H9 (cell line): Measurements from ENCODE around the gene SCUBE3. TPM values are rescaled to one million over a fixed set of nuclear protein-coding genes. Genes with fewer than 3 reads are reported as not detected.

Source experiments
- DNase-seq: peaks from one replicate; pipeline ENCODE4 v3.0.0-alpha.2; 2017
- H2AFZ ChIP-seq: one replicate; pipeline ENCODE4 v1.6.1; 2013; ENCODE audit warnings: mild to moderate bottlenecking, low read length, control low read depth, moderate library complexity
- H2AK5ac ChIP-seq: 2 replicates; pipeline ENCODE4 v1.6.1; 2013; ENCODE audit warnings: low read length, control low read depth, mixed read lengths; ENCODE audit not compliant: insufficient read length
- H2BK120ac ChIP-seq: one replicate; pipeline ENCODE4 v1.6.1; 2013; ENCODE audit warnings: low read depth, mild to moderate bottlenecking, low read length, control low read depth, inconsistent platforms; ENCODE audit not compliant: poor library complexity, severe bottlenecking
- H2BK12ac ChIP-seq: 2 replicates; pipeline ENCODE4 v1.6.1; 2013; ENCODE audit warnings: low read length, control low read depth, mixed read lengths, low read depth; ENCODE audit not compliant: insufficient read length
- H2BK15ac ChIP-seq: 2 replicates; pipeline ENCODE4 v1.6.1; 2013; ENCODE audit warnings: low read depth, low read length, control low read depth
- H2BK20ac ChIP-seq: one replicate; pipeline ENCODE4 v1.6.1; 2013; ENCODE audit warnings: low read depth, mild to moderate bottlenecking, low read length, control low read depth, inconsistent platforms; ENCODE audit not compliant: poor library complexity, severe bottlenecking
- H2BK5ac ChIP-seq: 2 replicates; pipeline ENCODE4 v1.6.1; 2013; ENCODE audit warnings: low read length, control low read depth, mixed read lengths; ENCODE audit not compliant: insufficient read length
- H3K14ac ChIP-seq: 2 replicates; pipeline ENCODE4 v1.6.1; 2013; ENCODE audit warnings: low read length, control low read depth; ENCODE audit not compliant: insufficient read depth
- H3K18ac ChIP-seq: 2 replicates; pipeline ENCODE4 v1.6.1; 2013; ENCODE audit warnings: low read depth, mild to moderate bottlenecking, mixed read lengths, low read length, control low read depth; ENCODE audit not compliant: insufficient read length
- H3K23ac ChIP-seq: 2 replicates; pipeline ENCODE4 v1.6.1; 2013; ENCODE audit warnings: low read length, control low read depth, mixed read lengths, low read depth; ENCODE audit not compliant: insufficient read length
- H3K23me2 ChIP-seq: 2 replicates; pipeline ENCODE4 v1.6.1; 2013; ENCODE audit warnings: low read depth, mild to moderate bottlenecking, mixed read lengths, low read length, control low read depth; ENCODE audit not compliant: insufficient read length, poor library complexity, severe bottlenecking
- H3K27ac ChIP-seq: 2 replicates; pipeline ENCODE4 v1.5.1; 2013; ENCODE audit warnings: low read length, control low read depth, mixed read lengths, low read depth; ENCODE audit not compliant: insufficient read length
- H3K27me3 ChIP-seq: 2 replicates; pipeline ENCODE4 v1.6.1; 2013; ENCODE audit warnings: low read length, control low read depth, inconsistent platforms; ENCODE audit not compliant: insufficient read depth
- H3K4ac ChIP-seq: 2 replicates; pipeline ENCODE4 v1.6.1; 2013; ENCODE audit warnings: low read depth, mild to moderate bottlenecking, control low read depth, inconsistent platforms, low read length, moderate library complexity
- H3K4me1 ChIP-seq: 2 replicates; pipeline ENCODE4 v1.6.1; 2013; ENCODE audit warnings: low read length, control low read depth, inconsistent platforms; ENCODE audit not compliant: insufficient read depth
- H3K4me2 ChIP-seq: 2 replicates; pipeline ENCODE4 v1.6.1; 2013; ENCODE audit warnings: low read length, control low read depth, mixed read lengths; ENCODE audit not compliant: insufficient read length, insufficient read depth
- H3K56ac ChIP-seq: 2 replicates; pipeline ENCODE4 v1.6.1; 2013; ENCODE audit warnings: low read depth, mild to moderate bottlenecking, mixed read lengths, low read length, control low read depth; ENCODE audit not compliant: insufficient read length
- H3K79me1 ChIP-seq: 2 replicates; pipeline ENCODE4 v1.6.1; 2013; ENCODE audit warnings: low read depth, mild to moderate bottlenecking, moderate library complexity, low read length, control low read depth, inconsistent platforms; ENCODE audit not compliant: insufficient read depth, poor library complexity, severe bottlenecking
- H3K79me2 ChIP-seq: 2 replicates; pipeline ENCODE4 v1.6.1; 2013; ENCODE audit warnings: low read length, control low read depth, inconsistent platforms; ENCODE audit not compliant: insufficient read depth
- H3K9ac ChIP-seq: 2 replicates; pipeline ENCODE4 v1.6.1; 2013; ENCODE audit warnings: low read length, control low read depth, mixed read lengths; ENCODE audit not compliant: insufficient read length; ENCODE audit errors: extremely low read depth
- H3K9me3 ChIP-seq: one replicate; pipeline ENCODE4 v1.6.1; 2013; ENCODE audit warnings: low read depth, low read length, inconsistent platforms; ENCODE audit not compliant: control insufficient read depth
- H3T11ph ChIP-seq: one replicate; pipeline ENCODE4 v1.6.1; 2013; ENCODE audit warnings: mild to moderate bottlenecking, low read length, control low read depth, inconsistent platforms
- H4K20me1 ChIP-seq: one replicate; pipeline ENCODE4 v1.6.1; 2013; ENCODE audit not compliant: control insufficient read depth, insufficient read length, insufficient read depth
- H4K5ac ChIP-seq: 2 replicates; pipeline ENCODE4 v1.6.1; 2013; ENCODE audit warnings: low read depth, mild to moderate bottlenecking, mixed read lengths, low read length, control low read depth; ENCODE audit not compliant: insufficient read length
- H4K8ac ChIP-seq: replicated peaks from 2 replicates; pipeline ENCODE4 v1.6.1; 2013; ENCODE audit warnings: low read length, control low read depth, mixed read lengths, low read depth; ENCODE audit not compliant: insufficient read length
- H4K91ac ChIP-seq: 2 replicates; pipeline ENCODE4 v1.6.1; 2013; ENCODE audit warnings: low read depth, mild to moderate bottlenecking, moderate library complexity, mixed read lengths, low read length, control low read depth; ENCODE audit not compliant: insufficient read length
- H3K27ac Mint-ChIP-seq, 3 experiments: 2 replicates in 2 of 3; 3 replicates in 1 of 3; pipeline ENCODE4 v1.8.0; 2020 to 2021; ENCODE audit warnings: mixed read lengths in 3 of 3, mild to moderate bottlenecking in 1 of 3, moderate library complexity in 1 of 3
- H3K27me3 Mint-ChIP-seq: 2 replicates; pipeline ENCODE4 v1.8.0; 2021; ENCODE audit warnings: low read depth, mild to moderate bottlenecking, moderate library complexity, mixed read lengths
- H3K36me3 Mint-ChIP-seq, 3 experiments: 2 replicates in 2 of 3; 3 replicates in 1 of 3; pipeline ENCODE4 v1.8.0; 2020 to 2021; ENCODE audit warnings: low read depth in 3 of 3, mixed read lengths in 3 of 3; ENCODE audit not compliant: insufficient read depth in 1 of 3
- H3K4me1 Mint-ChIP-seq, 2 experiments: 2 replicates each; pipeline ENCODE4 v1.8.0; 2020; ENCODE audit warnings: mixed read lengths in 2 of 2
- H3K4me3 Mint-ChIP-seq, 2 experiments: 2 replicates in 1 of 2; 3 replicates in 1 of 2; pipeline ENCODE4 v1.8.0; 2020 to 2021; ENCODE audit warnings: mild to moderate bottlenecking in 2 of 2, mixed read lengths in 2 of 2, moderate library complexity in 1 of 2
- H3K9me3 Mint-ChIP-seq, 2 experiments: 2 replicates in 1 of 2; 3 replicates in 1 of 2; pipeline ENCODE4 v1.8.0; 2020; ENCODE audit warnings: mild to moderate bottlenecking in 2 of 2, mixed read lengths in 2 of 2, moderate library complexity in 1 of 2
- CTCF ChIP-seq: fragments of 200-600 bp; sonication (generic); conservative IDR thresholded peaks from 3 replicates; pipeline ENCODE4 v1.8.0; 2021; ENCODE audit warnings: antibody characterized with exemption, mild to moderate bottlenecking
- WGBS: extraction: QIAGEN DNeasy Blood & Tissue Kit; methylation state at CpG from one replicate; pipeline ENCODE4 v1.1.7; 2013; ENCODE audit warnings: missing lambda C conversion rate, low lambda C conversion rate, mixed read lengths; ENCODE audit not compliant: insufficient read length; ENCODE audit errors: extremely low coverage; 5-methylcytosine and 5-hydroxymethylcytosine counted together
- total RNA-seq: library from RNA; stranded (reverse); gene quantifications from 2 replicates; pipeline ENCODE4 v1.2.1, GENCODE V29; 2021

Gene SCUBE3
- total RNA-seq, 1 experiment from 2014 or later = 2.7 TPM

DNA sequence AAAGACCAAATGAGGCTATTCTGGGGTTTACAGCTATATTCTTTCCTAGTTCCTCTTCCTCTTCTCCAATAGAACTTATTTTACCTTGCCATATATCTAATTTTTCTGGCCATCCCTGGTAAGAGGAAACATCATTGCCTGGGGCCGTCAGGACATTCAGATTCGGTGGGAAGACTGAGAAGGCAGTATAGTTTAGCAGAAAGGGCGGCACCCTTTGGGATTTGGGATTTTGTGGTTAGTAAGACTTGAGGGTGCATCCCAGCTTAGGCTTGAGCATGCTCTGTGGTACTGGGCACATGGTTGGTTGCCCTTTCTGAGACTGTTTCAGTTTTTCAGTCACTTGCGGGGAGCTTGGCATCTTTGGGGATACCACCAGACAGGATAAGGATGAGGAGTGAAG, 21.1 kb downstream of the SCUBE3 start:
- Mint-ChIP-seq H3K27ac (no peak overlapping the region), H3K36me3 (peaks cover 15 to 23% (median 18%) of the 10 kb centered on the region in 3 experiments), H3K4me1 (peaks cover 39 to 42% of the 10 kb centered on the region in 2 experiments), H3K4me3 (no peak overlapping the region), H3K27me3 (peaks cover 88% of the 10 kb centered on the region), H3K9me3 (peaks cover 7 to 9% of the 10 kb centered on the region in 2 experiments; a peak in 4 of 5 replicates)
- Histone ChIP-seq H2AFZ (no peak overlapping the region), H3K4me1 (no peaks in the 10 kb centered on the region; the same call in 1 of the 2 replicates), H2BK15ac (no peak overlapping the region), H3K18ac (no peak overlapping the region), H3K23ac (no peak overlapping the region), H4K5ac (no peak overlapping the region), H3K9ac (no peak overlapping the region), H3K4ac (no peak overlapping the region), H2BK12ac (no peak overlapping the region), H4K91ac (no peak overlapping the region), H2BK120ac (no peak overlapping the region), H3K9me3 (no peaks in the 10 kb centered on the region), H3K14ac (no peak overlapping the region), H2BK20ac (no peak overlapping the region), H3K79me1 (no peaks in the 10 kb centered on the region), H3K79me2 (no peaks in the 10 kb centered on the region), H3K27me3 (peaks cover 6% of the 10 kb centered on the region; the same call in 1 of the 2 replicates), H4K8ac (no peak overlapping the region), H3K4me2 (no peak overlapping the region), H3K23me2 (no peaks in the 10 kb centered on the region), H3K56ac (no peak overlapping the region), H2BK5ac (no peak overlapping the region), H3T11ph (no peak overlapping the region), H4K20me1 (no peaks in the 10 kb centered on the region), H3K27ac (no peak overlapping the region), H2AK5ac (no peak overlapping the region)
- no CpG with 5 or more reads among the region's 4 CpGs for WGBS
- no peak for DNase-seq
- no peak for TF ChIP-seq CTCF
